Natural killer cell treated with Interleukin-12 subunit alpha and Interleukin-12 subunit beta and Interleukin-15 and Interleukin-18, amount 100 ng/mL, for 72 hours (primary cell): Measurements from ENCODE around the gene NDUFS7. TPM values are rescaled to one million over a fixed set of nuclear protein-coding genes. Genes with fewer than 3 reads are reported as not detected.
A peak's percentile ranks its signal among the peaks of the same experiment; 100 is the strongest.

ENCODE experiments used
- ATAC-seq, 2 donors: fragments of 150-1000 bp; cut with Tn5 transposase in 1 of 2; sonication (Bioruptor Pico), chemical (Tn5 transposase) in 1 of 2; 2 replicates each; pipeline ENCODE4 v1.10.0; 2021
- DNase-seq: peaks from one replicate; pipeline ENCODE4 v3.0.0; 2022; ENCODE audit warnings: low spot score
- H3K27ac Mint-ChIP-seq, 2 donors: 1 replicate in 1 of 2; 2 replicates in 1 of 2; pipeline ENCODE4 v1.8.0; 2022; ENCODE audit warnings: mixed read lengths in 2 of 2, mild to moderate bottlenecking in 1 of 2, moderate library complexity in 1 of 2
- H3K27me3 Mint-ChIP-seq, 2 donors: 1 replicate in 1 of 2; 2 replicates in 1 of 2; pipeline ENCODE4 v1.8.0; 2022; ENCODE audit warnings: mixed read lengths in 2 of 2
- H3K36me3 Mint-ChIP-seq: one replicate; pipeline ENCODE4 v1.8.0; 2022; ENCODE audit warnings: mixed read lengths
- H3K4me1 Mint-ChIP-seq, 2 donors: 1 replicate in 1 of 2; 2 replicates in 1 of 2; pipeline ENCODE4 v1.8.0; 2022; ENCODE audit warnings: low read depth in 2 of 2, mixed read lengths in 2 of 2, mild to moderate bottlenecking in 1 of 2
- H3K4me3 Mint-ChIP-seq: one replicate; pipeline ENCODE4 v1.8.0; 2022; ENCODE audit warnings: mixed read lengths
- H3K9me3 Mint-ChIP-seq: 2 replicates; pipeline ENCODE4 v1.8.0; 2022; ENCODE audit warnings: mixed read lengths
- total RNA-seq, 2 donors: library from RNA; stranded (reverse); gene quantifications; one replicate each; pipeline ENCODE4 v1.2.3, GENCODE V29; 2022

NDUFS7 gene
- total RNA-seq, 2 donors from 2014 or later: 89.1 to 89.5 TPM

DNA sequence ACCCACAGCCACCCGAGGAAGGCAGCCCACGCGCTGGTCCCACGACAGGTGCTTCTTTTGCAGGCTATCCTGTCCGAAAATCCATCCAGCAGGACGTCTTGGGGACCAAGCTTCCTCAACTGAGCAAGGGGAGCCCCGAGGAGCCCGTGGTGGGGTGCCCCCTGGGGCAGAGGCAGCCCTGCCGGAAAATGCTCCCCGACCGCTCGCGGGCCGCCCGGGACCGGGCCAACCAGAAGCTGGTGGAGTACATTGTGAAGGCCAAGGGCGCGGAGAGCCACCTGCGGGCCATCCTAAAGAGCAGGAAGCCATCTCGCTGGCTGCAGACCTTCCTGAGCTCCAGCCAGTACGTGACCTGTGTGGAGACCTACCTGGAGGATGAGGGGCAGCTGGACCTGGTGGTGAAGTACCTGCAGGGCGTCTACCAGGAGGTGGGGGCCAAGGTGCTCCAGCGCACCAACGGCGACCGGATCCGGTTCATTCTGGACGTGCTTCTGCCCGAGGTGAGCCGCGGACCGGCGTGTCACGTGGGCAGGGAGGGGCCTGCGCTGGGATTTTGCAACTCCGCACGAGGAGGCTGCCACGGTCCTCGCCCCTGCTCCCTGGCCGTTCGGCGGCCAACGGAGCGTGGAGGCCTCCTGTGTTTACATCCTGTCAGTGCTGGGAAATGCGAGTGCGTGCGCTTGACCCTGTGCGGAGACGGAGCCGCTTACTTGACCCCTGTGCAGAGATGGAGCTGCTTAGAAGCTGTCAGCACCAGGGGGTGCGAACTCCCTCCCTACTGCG lies 12.9 kb upstream of the NDUFS7 start:
- H3K4me1 Mint-ChIP-seq: peaks cover 0 to 13% of the 10 kb centered on the region in 2 donors

GRCh38 chr19:1373042-1373533 lies 10.6 kb upstream of the NDUFS7 start:
- no peak for ATAC-seq
- Mint-ChIP-seq H3K4me1 (no peaks in the 10 kb centered on the region), H3K36me3 (no peaks in the 10 kb centered on the region), H3K27ac (no peak overlapping the region), H3K9me3 (no peaks in the 10 kb centered on the region), H3K4me3 (no peak overlapping the region), H3K27me3 (no peaks in the 10 kb centered on the region)
- DNase-seq: no peak

More for the DNA sequence above, 12.9 kb upstream of the NDUFS7 start:
- H3K27ac Mint-ChIP-seq: no peak overlapping the region
- H3K36me3 Mint-ChIP-seq: no peaks in the 10 kb centered on the region
- H3K27me3 Mint-ChIP-seq: no peaks in the 10 kb centered on the region
- ATAC-seq: no peak
- no peak for DNase-seq
- H3K4me3 Mint-ChIP-seq: no peak overlapping the region
- H3K9me3 Mint-ChIP-seq: no peaks in the 10 kb centered on the region

DNA sequence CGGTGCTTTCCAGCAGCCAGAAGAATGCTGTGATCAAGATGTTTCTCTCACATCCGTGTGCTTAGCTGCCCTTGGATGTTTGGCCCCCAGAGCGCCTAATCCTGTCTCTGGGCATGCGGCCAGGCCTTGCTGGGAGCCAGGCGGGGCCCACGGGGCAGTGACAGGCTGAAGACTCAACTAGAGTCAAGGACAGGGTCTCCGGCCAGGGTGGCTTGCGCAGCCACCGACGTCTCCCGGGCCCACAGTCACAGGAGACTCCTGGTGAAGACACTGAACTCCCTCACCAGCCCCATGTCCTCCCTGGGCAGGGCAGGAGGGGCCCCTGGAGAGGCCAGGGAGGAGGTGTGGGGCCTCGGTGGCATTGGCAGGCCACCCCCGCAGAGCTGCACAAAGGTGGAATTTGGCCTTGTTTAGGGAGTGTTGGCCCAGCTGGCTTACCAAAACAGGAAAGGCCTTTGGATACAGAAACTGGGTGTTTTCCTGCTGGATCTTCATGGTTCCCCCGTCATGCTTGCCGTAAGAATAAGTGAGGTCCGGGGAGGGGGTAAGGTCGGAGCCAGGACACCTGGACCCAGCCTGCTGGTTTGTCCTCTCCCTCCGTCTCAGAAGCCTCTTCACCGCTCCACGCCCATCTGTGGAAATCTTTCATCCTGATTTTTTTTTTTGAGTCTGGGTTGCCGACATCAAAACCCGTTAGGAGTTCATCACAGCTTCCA lies 10.0 kb upstream of the NDUFS7 start:
- no peaks in the 10 kb centered on the region for H3K4me1 Mint-ChIP-seq
- no peaks in the 10 kb centered on the region for H3K27me3 Mint-ChIP-seq
- H3K27ac Mint-ChIP-seq: no peak overlapping the region
- no peak overlapping the region for H3K4me3 Mint-ChIP-seq
- no peaks in the 10 kb centered on the region for H3K36me3 Mint-ChIP-seq
- ATAC-seq (no peak), DNase-seq (no peak)
- H3K9me3 Mint-ChIP-seq: no peaks in the 10 kb centered on the region

- Mint-ChIP-seq H3K27ac (no peak overlapping the region), H3K27me3 (no peaks in the 10 kb centered on the region), H3K4me1 (no peaks in the 10 kb centered on the region), H3K4me3 (no peak overlapping the region), H3K9me3 (no peaks in the 10 kb centered on the region), H3K36me3 (no peaks in the 10 kb centered on the region)
- DNase-seq: no peak
- no peak for ATAC-seq
Observed at GRCh38 chr19:1374250-1374577, 9.5 kb upstream of the NDUFS7 start.

DNA sequence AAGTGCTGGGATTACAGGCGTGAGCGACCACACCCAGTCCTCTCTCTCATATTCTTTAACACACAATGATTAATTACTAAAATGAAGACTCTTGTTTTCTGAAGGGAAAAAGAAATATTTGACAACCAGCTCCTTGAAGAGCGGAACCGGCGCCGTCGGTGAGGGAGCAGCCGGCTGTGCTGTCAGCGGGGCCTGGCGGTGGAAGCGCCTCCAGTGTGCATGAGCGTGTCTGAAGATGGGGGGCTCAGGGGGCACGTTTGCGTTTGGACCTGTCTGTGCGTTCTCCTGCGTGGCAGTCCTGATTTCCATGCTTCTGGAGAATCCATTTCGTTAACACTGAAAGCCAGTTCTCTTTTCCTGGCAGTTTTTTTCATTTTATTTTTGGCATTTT lies 7.3 kb upstream of the NDUFS7 start:
- Mint-ChIP-seq H3K4me1 (no peaks in the 10 kb centered on the region), H3K4me3 (no peak overlapping the region), H3K36me3 (no peaks in the 10 kb centered on the region), H3K9me3 (no peaks in the 10 kb centered on the region), H3K27ac (no peak overlapping the region), H3K27me3 (no peaks in the 10 kb centered on the region)
- ATAC-seq: no peak
- DNase-seq: no peak

GRCh38 chr19:1377176-1377964 lies 6.3 kb upstream of the NDUFS7 start:
- no peaks in the 10 kb centered on the region for H3K4me1 Mint-ChIP-seq
- no peaks in the 10 kb centered on the region for H3K9me3 Mint-ChIP-seq
- no peak overlapping the region for H3K27ac Mint-ChIP-seq
- DNase-seq: no peak
- ATAC-seq: no peak
- no peaks in the 10 kb centered on the region for H3K27me3 Mint-ChIP-seq
- no peaks in the 10 kb centered on the region for H3K36me3 Mint-ChIP-seq
- H3K4me3 Mint-ChIP-seq: no peak overlapping the region

DNA sequence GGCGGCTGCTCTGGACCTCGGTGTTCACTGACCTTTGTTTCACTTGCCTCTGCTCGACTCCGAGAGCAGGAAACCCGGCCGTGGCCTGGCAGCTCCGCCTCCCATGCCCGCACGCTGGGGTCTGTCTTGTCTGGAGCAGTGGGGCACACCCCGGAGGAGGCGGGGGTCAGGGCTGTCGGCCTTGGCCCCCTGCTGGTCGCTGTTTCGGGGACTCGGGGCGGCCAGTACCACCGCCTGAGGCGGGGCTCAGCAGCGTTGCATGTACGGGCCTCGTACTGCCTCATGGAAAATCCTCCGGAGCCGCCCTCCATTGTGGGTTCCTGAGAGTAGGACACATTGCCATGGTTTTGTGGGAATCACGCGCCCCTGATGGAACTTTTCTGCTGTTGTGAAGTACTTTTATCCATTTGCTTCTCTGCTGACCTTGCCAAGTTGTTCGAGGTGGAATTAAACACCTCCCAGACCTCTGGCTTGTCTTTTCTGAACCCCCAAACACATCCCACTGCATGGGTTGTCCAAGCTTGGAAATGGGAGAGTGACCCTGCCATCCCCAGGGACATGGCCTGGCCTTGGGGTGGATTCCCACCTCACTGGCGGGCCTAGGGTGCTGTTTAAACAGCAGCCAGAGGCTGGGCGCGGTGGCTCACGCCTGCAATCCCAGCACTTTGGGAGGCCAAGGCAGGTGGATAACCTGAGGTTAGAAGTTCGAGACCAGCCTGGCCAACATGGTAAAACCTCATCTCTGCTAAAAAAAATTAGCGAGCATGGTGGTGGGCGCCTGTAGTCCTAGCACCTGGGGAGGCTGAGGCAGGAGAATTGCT lies 5.5 kb upstream of the NDUFS7 start:
- DNase-seq (no peak), ATAC-seq (no peak)
- peaks cover 5 to 6% of the 10 kb centered on the region in 2 donors for H3K4me1 Mint-ChIP-seq

GRCh38 chr19:1379126-1379905 lies 4.4 kb upstream of the NDUFS7 start:
- H3K27ac Mint-ChIP-seq: no peak overlapping the region

More for the DNA sequence above, 5.5 kb upstream of the NDUFS7 start:
- no peaks in the 10 kb centered on the region for H3K27me3 Mint-ChIP-seq
- H3K27ac Mint-ChIP-seq: no peak overlapping the region
- H3K36me3 Mint-ChIP-seq: no peaks in the 10 kb centered on the region
- H3K9me3 Mint-ChIP-seq: no peaks in the 10 kb centered on the region
- no peak overlapping the region for H3K4me3 Mint-ChIP-seq

DNA sequence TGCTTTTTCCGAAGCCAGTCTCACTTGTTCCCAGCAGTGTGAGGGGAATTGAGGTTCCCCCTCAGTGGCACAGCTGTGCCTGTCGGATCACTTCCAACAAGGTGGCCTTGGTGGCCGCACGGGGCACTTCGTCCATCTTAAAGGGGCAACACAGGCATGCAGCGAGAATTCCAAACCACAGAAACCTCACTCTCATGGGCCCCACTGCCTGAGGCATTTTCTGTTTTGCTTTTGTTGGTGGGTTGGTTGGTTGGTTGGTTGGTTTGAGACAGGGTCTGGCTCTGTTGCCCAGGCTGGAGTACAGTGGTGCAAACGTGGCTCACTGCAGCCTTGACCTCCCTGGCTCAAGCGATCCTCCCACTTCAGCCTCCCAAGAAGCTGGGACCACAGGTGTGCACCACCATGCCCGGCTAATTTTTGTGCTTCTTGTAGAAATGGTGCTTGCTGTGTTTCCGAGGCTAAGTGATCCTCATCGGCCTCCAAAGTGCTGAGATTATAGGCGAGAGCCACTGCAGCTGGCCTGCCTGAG lies 3.7 kb upstream of the NDUFS7 start:
- DNase-seq (no peak), ATAC-seq (no peak)
- H3K27ac Mint-ChIP-seq: no peak overlapping the region
- H3K36me3 Mint-ChIP-seq: no peaks in the 10 kb centered on the region
- H3K4me3 Mint-ChIP-seq: no peak overlapping the region
- peaks cover 14 to 16% of the 10 kb centered on the region in 2 donors for H3K4me1 Mint-ChIP-seq
- H3K9me3 Mint-ChIP-seq: no peaks in the 10 kb centered on the region
- no peaks in the 10 kb centered on the region for H3K27me3 Mint-ChIP-seq

More at GRCh38 chr19:1379126-1379905, 4.4 kb upstream of the NDUFS7 start:
- Mint-ChIP-seq H3K9me3 (no peaks in the 10 kb centered on the region), H3K36me3 (no peaks in the 10 kb centered on the region), H3K4me3 (no peak overlapping the region), H3K4me1 (peaks cover 11 to 12% of the 10 kb centered on the region in 2 donors), H3K27me3 (no peaks in the 10 kb centered on the region)
- no peak for ATAC-seq
- DNase-seq: no peak

GRCh38 chr19:1382250-1382649 lies 1.5 kb upstream of the NDUFS7 start:
- H3K4me3 Mint-ChIP-seq: no peak overlapping the region
- H3K4me1 Mint-ChIP-seq: peaks cover 16 to 22% of the 10 kb centered on the region in 2 donors
- H3K27me3 Mint-ChIP-seq: no peaks in the 10 kb centered on the region
- no peaks in the 10 kb centered on the region for H3K36me3 Mint-ChIP-seq
- H3K27ac Mint-ChIP-seq: no peak overlapping the region
- no peaks in the 10 kb centered on the region for H3K9me3 Mint-ChIP-seq
- DNase-seq (no peak), ATAC-seq (no peak)

GRCh38 chr19:1383017-1383311 lies 743 bp upstream of the NDUFS7 start:
- Mint-ChIP-seq H3K4me3 (peak overlapping the region; percentile 85), H3K36me3 (no peaks in the 10 kb centered on the region), H3K27me3 (no peaks in the 10 kb centered on the region), H3K27ac (peak overlapping the region; percentile 99 to 100), H3K9me3 (no peaks in the 10 kb centered on the region), H3K4me1 (peaks cover 16 to 22% of the 10 kb centered on the region in 2 donors)
- DNase-seq: no peak
- ATAC-seq: no peak

- Mint-ChIP-seq H3K27me3 (no peaks in the 10 kb centered on the region), H3K9me3 (no peaks in the 10 kb centered on the region), H3K36me3 (no peaks in the 10 kb centered on the region), H3K4me1 (peaks cover 16 to 24% of the 10 kb centered on the region in 2 donors), H3K27ac (peak overlapping the region; percentile 99 to 100), H3K4me3 (peak overlapping the region; percentile 85)
- peak in 1 of 2 donors; percentile 2 for ATAC-seq
- no peak for DNase-seq
Observed at GRCh38 chr19:1384085-1384462, 367 bp downstream of the NDUFS7 start.
